Measurements from ENCODE around the gene CDCP1.
"Not testable (repeated sequence)": the region's sequence is repeated elsewhere in the genome, so short reads cannot be mapped to it uniquely, and the experiment has no call there.

Gene CDCP1

DNA sequence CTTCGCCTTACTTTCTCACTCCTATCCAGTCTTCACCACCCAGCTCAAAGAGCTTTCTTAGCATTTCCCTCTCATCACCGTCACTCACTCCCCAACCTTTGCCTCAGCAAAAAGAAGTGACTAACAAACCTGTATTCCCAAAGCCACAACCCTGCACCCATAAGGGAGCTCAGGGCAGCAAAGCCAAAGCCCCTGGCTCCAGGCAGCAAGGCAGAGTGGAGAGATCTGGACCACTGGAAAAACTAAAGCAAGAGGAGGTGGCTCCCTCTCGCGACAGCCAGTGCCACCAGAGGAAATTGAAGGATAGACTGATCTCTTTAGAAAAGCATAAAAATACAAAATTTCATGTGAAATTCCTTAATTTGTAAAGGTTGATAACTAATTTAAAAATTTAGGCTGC, 25.1 kb upstream of the CDCP1 start:
- DNase-seq: no peak

DNA sequence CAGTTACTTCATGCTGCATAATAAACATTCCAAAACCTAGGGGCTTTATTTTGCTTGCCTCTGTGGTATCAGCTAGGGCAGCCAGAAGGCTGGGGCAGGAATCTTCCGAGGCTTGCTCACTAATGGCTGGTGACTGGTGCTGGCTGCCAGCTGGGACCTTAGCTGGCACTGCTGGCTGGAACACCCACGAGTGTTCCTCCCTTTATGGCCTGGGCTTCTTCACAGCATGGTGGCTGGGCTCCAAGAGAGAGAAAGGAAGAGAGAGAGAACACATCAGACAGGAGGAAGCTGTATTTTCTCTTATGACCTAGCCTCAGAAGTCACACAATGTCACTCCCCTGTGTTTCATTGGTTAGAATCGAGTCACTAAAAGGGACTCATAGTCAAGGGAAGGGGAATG, 23.9 kb upstream of the CDCP1 start:
- DNase-seq: peak; percentile 44

DNA sequence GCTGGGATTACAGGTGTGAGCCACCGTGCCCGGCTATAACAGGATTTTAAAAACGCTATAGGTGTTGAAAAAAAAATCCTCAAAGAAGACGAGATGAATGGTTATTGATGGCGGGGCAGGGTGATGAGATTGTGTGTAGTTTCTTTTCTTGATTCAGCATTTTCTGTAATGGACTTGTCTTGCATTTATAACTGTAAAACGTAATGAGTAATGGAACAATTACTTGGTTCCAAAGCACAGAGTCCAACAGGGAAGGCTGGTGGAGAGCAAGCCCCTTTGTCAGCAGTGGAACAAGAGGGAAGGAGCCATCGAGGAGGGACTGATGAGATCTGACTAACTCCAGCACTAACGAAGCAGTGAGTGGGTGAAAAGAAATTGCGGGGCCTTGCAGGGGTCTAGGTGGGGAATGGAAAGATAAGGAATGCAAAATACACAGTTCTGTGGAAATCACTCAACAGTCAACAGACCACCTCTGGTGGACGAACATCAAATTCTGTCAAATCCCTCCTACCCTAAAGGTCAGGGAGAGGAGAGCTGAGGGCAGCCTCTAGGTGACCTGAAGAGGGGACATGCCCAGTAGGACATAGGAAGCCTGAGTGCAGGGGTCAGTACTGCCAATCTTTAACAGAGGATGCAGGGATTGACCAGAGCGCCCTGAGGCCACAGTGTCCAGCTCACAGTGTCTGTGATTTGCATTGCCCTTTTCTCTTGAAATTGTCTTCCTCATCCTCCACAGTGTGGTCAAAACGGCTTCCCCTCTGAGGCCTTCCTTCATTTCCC, 23.1 kb upstream of the CDCP1 start:
- no peak for DNase-seq

DNA sequence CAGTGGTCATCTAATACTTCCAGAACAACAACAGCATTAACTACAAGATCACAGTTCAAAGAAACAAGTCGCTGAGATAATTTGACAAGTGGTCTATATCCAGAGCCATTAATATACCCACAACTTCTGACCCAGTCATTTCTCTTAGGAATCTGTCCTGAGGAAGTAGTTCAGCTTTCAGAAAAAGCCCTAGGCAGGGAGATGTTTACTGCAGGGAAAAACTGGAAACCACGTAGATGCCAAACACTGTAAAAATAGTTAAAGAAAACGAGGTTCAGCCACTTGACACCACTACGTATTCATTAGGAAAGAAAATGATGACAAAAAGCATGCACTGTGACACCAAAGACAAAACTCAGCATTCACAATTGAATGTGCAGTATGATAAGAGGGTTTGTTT, 22.3 kb upstream of the CDCP1 start:
- DNase-seq: no peak

DNA sequence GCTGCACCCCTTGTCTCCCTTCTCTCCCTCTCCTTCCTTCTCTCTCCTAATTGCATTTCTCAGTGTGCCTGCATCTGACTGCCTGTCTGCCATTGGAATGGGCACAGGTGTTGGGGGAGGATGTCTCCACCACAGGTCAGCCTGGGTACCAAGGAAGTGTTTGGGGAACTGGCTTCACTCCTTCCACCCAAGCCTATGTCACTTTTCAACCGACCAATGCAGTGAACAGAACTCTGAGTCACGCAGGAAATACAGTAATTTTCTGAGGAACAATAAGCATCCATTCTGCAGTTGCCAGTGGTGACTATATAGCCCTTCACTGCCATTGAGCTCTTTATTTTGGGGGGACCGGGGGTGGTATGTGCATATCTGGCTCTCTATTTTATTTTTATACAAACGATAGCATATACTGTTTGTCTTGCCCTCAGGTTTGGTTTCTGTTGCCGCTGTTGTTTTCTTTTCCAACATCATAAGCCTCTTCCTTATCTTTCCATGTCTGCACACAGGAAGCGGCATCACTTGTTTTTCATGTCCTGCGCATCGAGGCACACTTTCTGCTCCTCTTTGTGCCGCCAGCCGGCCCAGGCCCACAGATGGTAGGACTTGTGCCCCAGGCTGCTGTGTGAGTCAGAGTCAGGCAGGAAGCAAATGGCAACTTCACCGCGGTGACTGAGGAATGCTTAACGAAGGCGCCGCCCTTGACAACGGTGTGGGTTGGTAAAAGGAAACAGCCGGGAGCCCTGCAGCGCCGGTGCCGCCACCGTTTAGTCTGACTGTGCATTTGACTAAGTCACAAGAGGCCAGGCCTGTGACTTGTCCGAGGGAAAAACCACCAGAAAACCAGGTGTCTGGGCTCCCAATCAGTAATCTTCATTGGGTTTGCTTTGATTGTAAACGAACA, 21.1 kb upstream of the CDCP1 start:
- DNase-seq: peak; percentile 94

DNA sequence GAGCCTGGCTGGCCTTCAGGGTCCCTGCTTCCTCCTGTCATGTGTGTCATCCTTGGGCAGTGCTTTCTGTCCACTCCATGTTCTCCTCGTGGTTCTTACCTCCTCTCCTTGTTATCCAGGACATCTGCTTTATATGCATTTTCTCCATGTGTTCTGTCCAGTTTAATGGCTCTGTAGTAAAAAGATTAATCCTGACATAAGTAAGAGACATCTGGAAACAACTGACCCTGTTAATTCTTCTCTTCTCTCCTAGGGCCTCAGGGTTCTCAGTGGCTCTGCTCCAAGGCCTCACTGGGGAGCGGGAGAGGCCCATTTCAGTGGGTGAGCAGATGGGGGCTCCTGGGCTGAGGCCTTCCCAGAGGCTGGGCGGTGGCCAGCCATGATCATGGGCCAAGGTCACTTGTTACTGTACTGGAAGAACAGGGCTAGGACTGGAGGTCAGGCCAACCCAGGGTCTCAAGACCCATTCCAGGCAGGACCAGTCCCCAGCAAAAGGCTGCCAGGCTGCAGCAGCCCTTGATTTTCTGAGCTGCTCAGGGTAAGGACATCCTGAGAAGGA, 20.2 kb upstream of the CDCP1 start:
- DNase-seq: no peak

DNA sequence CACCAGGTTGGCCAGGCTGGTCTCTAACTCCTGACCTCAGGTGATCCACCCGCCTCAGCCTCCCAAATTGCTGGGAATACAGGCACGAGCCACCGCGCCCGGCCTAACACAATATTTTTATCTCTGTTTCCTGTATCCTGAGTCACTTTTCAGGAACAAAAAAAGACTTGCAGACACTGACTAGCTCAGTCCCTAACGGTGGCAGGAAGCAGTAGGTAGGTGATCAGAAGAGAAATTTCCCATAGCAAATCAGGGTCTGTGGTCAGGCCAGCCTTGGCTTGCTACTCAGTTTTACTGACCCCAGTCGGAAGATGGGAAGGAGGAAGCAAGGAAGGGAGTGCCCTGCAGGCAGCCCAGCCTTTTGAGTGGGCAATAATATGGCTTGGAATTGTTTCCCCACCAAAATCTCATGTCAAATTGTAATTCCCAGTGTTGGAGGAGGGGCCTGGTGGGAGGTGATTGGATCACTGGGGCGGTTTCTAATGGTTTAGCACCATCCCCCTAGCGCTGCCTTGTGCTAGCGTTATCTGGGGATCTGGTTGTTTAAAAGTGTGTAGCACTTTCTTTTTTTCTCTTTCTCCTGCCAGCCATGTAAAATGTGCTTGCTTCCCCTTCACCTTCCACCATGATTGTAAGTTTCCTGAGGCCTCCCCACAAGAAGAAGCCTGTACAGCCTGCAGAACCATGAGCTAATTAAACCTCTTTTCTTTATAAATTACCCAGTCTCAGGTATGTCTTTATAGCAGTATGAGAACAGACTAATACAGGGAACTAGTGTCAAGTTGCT, 19.5 kb upstream of the CDCP1 start:
- DNase-seq: no peak

DNA sequence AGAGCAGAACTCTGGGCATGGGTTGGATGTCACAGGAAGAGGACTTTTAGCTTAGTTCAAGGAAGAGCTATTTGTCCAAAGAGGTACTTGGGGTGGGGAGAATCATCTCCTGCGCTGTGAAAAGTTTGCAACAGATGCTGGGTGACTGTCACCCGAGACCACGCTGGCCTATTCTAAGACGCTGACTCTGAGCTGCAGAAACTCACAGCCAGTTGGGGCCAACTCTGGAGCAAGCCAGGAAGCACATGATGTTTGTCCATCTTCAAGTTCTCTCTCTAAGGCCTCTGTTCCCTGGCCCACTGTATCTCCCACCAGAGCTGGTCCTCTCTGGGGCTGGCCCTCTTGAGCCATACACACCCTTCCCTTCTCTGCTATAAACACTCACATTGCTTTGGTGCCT, 17.9 kb upstream of the CDCP1 start:
- DNase-seq: no peak

DNA sequence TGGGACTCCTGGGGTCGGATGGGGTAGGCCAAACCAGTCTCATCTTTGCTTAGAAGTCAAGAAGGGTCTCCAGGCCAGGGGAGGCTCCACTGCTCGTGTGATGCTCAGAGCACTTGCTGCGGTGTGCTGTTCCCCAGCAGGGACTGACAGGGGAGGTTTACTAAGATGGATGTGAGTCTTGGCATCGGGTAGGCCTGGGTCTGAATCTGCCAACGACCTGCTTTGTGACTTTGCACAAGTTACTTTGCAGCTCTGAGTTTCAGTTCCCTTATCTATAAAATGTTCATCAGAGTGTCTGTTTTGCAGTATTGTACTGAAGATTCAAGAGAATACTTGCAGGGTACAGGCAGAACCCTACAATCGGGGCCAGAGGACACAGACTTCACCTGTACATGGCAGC, 17.3 kb upstream of the CDCP1 start:
- DNase-seq: peak; percentile 33

DNA sequence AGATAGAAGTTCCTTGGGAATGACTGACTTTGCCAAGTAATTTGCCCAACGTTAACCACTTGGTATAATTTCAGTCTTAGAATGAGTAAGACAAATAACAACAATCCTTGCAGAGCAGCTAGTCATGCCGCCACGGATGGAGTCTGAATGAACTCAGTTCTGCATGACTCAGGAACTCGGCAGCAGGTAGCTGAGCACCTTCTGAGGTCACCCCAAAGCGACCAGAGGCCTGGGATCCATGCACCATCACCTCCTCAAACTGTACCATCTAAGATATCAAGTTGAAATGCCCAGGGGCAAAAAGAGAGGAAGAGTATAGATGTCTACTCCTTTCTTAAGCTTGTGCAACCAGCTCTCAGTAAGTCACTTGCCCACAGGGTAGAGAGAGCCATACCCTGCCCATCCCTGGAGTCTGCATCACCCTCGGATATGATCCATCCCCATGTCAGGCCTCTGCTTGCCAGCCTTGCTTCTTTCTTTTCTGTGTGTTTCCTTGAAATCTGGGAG, 8.5 kb upstream of the CDCP1 start:
- DNase-seq: no peak

DNA sequence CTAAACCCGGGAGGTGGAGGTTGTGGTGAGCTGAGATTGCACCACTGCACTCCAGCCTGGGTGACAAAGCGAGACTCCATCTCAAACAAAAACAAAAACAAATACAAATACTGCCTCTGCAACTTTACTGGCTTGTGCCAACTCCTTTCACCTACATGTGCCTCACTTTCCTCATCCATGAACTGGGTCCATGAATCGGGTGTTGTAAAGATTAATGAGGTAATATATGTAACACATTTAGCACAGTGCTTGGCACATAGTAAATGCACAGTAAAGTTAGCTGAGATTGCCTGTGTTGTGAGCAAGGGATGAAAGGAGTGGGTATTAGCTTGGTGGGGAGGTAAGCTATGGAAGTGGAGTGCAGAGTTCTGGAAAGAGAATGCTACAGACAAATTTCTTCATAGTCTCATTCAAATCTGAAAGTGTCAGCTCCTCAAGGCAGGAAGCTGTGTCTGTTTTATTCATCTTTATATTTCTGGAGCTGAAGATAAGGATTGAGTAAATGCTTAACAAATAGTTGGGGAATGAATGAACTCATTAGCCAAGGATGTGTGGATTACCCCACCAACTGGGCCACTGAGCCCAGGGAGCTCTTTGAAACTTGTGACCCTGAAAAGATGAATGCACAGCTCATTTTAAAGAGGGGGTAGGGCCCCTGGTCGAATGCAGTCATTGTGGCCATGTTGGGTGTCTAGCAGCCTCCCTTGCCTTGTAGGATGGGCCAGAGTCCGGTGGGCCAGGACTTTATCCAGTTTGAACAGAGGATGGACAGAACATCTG, 7.7 kb upstream of the CDCP1 start:
- DNase-seq: no peak

DNA sequence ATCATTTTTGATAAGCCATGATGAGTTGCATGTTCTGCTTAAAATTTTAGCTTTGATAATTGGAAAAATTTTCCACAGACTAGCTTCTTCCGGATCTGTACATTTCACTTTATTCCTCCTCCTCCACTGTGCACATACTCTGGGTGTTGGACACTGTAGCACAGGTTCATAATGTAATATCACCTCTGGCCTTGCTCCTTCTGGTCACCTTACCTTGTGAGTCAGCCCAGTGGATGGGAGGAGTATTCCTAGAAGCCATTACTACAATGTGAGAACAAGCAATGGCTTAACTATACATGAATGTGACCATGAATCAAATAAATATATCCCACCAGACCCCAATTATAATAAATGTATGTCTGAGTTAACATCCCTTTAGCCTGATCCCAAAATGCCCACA, 6.1 kb upstream of the CDCP1 start:
- no peak for DNase-seq

DNA sequence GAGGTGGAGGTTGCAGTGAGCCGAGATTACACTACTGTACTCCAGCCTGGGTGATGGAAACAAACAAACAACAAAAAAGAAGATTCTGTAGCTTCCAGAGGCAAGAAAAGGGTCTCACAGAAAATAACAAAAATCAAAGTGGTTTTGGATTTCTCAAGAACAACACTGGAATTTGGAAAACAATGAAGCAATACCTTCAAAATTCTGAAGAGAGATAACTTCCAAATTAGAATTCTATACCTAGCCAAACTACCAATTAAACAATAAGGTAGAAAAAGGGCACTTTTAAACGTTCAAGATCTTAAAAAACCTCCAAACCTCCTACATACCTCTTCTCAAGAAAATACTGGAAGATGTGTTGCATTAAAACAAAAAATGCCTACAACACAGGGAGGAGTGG, 4.9 kb upstream of the CDCP1 start:
- no peak for DNase-seq

DNA sequence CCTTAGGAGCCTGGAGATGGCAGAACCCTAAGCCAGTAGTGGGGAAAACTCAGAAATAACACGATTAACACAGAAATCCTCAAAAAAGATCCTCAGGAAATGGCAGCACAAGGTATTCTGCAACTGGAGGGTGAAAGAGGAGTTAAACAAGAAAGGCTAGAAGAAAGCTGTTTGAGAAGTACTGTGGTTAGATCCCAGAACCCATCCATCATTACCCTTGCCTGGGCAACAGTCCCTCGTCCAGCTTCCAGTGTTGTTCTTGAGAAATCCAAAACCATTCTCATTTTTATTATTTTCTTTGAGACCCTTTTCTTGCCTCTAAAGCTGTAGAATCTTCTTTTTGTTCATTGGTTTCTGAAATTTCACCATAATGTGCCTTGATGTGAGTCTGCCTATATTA, 2.7 kb upstream of the CDCP1 start:
- DNase-seq: no peak

DNA sequence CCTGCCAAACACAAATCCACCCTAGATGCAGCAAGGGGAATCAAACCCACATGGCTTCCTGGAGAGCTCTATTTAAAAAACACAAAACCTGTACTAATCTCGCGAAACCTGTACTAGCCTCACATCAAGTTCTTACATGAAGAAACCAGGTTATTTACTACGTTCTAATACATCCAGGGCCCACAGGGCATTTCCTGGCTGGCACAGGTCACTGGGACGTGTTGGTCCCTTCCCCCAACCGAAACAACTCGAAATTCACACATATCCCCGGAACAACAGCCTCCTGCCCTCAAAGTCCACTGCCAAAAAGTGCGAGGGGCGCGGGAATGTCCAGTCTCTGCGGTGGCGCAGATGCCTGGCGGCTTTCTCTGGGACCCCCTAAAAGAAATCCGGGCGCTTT, 955 bp downstream of the CDCP1 start:
- no peak for DNase-seq

DNA sequence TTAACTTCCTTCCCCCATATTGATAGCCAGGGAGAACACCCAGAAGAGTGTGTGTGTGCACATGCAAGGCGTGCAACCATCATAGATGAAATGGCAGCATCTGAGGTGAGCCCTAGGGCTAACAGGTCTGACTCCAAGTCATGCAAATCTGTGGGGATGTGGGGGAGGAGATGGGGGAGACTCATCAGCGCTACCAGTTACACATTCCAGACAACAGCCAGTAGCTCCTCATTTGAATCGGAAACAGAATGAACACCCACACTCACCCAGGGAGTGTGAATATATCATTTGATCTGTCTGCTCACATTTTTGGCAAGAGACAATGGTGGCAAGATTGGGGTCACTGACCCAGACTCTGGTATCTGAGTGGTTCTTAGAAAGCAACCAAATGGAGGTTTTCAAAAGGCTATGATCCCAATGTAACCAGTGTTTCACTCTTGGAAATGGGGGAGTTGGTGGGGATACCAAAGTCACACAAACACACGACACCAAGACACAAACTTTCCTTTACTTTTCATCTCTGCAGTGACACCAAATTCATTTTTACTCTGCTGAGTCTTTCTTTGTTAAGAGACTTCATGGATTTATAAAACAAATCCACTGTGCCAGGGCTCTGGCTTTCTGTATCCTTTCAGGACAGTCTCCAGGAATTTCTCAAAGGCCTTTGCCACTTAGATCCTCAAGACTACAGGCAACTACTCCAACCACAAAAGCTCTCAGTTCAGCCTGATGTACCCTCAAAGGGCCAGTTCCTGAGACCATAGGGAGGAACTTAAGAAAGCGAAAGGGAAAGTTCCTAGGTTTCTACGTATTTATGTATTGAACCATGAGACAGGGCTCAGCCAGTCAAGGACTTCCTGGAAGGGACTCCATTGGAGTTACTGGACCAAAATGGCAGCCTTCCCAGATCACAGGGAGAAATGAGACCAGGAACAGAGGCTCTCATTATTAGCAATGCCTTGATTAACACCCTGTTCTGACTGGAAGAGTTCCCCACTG, 2.2 kb downstream of the CDCP1 start:
- peak; percentile 90 for DNase-seq

DNA sequence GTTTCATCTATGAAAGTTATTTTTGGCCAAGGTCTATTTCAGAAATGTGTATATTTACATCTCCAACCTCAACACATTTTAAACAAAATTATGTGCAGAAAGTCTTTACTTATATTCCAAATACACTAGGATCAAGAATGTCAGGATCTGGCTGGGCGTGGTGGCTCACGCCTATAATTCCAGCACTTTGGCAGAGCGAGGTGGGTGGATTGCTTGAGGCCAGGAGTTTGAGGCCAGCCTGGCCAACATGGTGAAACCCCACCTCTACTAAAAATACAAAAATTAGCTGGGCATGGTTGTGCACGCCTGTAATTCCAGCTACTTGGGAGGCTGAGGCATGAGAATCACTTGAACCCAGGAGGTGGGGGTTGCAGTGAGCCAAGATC, 5.4 kb downstream of the CDCP1 start:
- DNase-seq: not testable (repeated sequence)

DNA sequence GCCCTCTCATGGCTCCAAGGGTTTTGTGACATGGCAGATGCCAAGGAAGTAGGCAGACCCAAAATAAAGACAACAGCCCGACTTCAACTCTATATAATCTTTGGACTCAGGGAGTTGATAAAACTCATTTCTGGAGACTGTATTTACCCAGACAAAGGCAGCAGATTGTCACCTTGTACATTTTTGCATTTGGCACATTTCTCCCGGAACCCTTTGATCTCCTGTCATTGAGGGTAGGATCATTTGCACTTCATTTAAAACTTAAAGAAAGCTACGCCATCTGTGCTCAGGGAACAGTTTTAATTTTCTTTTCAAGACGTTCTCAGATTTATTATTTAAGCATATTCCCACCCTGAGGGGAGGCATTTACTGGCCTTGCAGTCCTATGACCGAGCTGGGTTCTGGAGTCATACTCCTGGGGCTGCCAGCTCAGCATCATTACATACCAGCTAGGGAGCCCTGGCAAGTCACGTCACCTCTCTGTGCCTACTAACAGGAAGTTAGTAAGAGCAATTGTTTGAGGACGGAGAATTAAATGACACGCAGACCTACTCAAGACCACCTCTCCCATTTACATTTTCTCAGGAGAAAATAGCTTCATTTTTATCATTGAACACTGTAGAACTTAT, 5.9 kb downstream of the CDCP1 start:
- DNase-seq: peak; percentile 77

DNA sequence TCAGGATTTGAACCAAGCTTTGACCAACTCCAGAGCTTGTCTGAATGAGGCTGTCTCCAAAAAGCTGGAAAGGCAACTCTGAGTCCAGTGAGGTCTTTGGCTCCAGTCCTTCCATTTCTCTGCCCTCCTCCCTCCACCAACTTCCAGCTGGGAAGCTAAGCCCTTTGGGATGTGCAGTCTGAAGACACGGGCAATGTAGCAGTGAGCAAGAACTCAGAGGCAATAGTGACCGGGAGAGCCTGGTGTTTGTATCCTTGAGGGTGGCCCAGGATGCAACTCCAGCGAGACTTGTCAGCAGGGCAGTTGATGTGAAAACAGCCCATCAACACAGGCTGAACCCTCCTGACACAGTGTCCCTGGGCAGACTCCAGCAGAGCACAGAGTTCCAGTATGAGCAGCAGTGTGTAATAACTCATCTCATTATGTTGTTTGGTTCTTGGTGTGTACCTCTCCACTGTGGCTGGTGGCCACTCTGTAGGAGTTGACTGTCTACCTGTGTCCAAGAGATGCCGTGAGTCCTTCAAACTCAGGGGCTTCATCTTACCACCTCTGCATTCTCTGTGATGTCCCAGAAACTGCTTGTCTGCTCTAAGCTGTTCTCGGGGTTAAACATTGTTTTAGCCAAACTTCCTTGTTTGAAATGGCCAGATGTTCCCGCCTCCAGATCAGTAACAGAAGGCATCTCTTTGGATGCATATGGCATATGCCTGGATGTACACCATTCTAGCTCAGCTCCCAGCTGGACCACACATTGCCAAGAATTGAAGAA, 6.6 kb downstream of the CDCP1 start:
- no peak for DNase-seq
